Adipose tissue (tissue), 3 donors: ENCODE results near the gene CXCL3. TPM values are rescaled to one million over a fixed set of nuclear protein-coding genes. Genes with fewer than 3 reads are reported as not detected.

Experiments used
- H3K27ac ChIP-seq: one replicate; pipeline ENCODE4 v1.5.1; 2013; ENCODE audit warnings: low read depth, low read length
- WGBS, 3 donors: extraction: QIAGEN DNeasy Blood & Tissue Kit; methylation state at CpG; one replicate each; pipeline ENCODE4 v1.1.7; 2013; 5-methylcytosine and 5-hydroxymethylcytosine counted together
- polyA plus RNA-seq, 3 donors: library from polyadenylated mRNA; stranded (reverse); fragments of 200-250 nt; gene quantifications; one replicate each; pipeline ENCODE4 v1.2.3, GENCODE V29; 2013
- donor health status: healthy with polysubstance abuse.
- donor health status: Bipolar disorder and iron deficiency.
- donor health status: healthy.

The CXCL3 gene
- polyA plus RNA-seq, 3 donors, result 0.86 to 63.6 (median 4.4) TPM

DNA sequence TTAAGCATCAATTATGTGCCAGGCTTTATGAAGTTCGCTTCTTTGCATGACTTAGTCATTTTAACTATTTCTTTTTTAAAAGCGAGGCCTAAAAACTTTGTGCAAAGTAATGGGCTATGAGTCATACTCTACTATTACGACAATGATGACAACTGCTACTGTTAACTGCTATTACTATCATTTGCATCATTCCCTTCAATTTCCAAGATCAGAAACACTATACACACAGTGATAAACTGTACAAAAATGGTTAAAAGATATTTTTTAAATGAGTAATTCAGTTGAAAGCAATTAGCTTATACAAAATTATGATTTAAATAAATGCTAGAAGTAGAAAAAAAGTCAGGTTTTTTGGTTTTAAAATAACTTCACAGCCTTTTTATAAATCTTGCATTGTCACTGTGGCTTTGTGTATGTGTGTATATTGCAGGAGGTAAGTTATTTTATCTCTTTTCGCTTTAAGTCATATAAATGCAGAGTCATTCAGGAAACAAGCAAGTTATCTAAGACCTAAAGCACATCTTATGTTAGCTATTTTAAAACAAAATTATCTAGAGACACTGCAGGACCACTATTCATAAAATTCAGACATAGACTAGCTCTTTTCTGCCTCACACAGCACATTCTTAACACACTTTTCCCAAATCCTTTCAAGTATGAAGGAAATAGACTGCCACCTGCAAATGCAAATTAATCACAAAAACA lies 18.5 kb upstream of the CXCL3 start:
- 55 to 87% (median 60%) methylated on average over 4 of the region's 4 CpGs for WGBS, 3 donors
- H3K27ac ChIP-seq, result no peak overlapping the region

DNA sequence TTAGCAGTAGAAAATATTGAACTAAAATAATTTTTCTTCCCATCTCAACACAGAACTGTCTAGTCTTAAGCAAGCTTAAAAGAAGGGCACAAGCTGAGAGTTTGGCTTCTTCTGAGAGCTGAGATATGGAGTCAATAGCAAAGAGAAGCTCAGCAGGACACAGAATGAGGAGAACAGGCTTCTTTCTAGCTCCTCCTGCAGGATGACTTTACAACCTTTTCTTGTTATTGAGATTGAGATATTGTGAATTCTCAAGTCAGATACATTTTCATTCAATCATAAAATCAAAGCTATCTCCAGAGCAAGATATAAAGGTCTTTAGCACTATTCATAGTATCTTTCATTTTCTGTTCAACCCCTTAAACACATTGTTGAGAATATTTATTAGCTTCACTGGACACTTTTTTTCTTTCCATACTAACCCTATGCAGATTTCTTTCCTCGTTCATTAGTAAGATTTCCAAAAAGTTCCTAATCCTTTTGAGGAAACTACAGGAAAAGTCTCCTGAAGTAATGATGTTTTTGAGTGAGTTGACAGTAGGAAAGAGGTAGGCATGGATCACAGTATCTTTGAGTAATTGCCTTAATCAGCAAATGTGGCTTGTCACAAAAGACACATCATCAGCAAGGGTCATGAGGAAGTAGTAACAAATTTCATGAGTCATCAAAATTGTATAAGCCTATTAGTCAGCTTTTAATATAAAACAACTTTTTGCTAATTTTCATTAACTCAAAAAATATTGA lies 17.8 kb upstream of the CXCL3 start:
- WGBS, 3 donors, result 0 to 52% (median 1%) methylated on average over 1 of the region's 1 CpG
- H3K27ac ChIP-seq, result no peak overlapping the region

GRCh38 chr4:74055498-74055897 lies 17.0 kb upstream of the CXCL3 start:
- WGBS, 3 donors, result 74 to 83% (median 76%) methylated on average over 3 of the region's 3 CpGs

GRCh38 chr4:74055096-74055495 lies 16.6 kb upstream of the CXCL3 start:
- H3K27ac ChIP-seq, result no peak overlapping the region
- 73 to 89% (median 74%) methylated on average over 2 of the region's 2 CpGs for WGBS, 3 donors

More at GRCh38 chr4:74055498-74055897, 17.0 kb upstream of the CXCL3 start:
- no peak overlapping the region for H3K27ac ChIP-seq

GRCh38 chr4:74054483-74055047 lies 16.1 kb upstream of the CXCL3 start:
- 44 to 78% (median 46%) methylated on average over 1 of the region's 1 CpG for WGBS, 3 donors
- H3K27ac ChIP-seq, result no peak overlapping the region

- 74 to 83% (median 78%) methylated on average over 1 of the region's 1 CpG for WGBS, 3 donors
- H3K27ac ChIP-seq, result no peak overlapping the region
These were observed 8.7 kb upstream of the CXCL3 start for GRCh38 chr4:74047152-74047551.

DNA sequence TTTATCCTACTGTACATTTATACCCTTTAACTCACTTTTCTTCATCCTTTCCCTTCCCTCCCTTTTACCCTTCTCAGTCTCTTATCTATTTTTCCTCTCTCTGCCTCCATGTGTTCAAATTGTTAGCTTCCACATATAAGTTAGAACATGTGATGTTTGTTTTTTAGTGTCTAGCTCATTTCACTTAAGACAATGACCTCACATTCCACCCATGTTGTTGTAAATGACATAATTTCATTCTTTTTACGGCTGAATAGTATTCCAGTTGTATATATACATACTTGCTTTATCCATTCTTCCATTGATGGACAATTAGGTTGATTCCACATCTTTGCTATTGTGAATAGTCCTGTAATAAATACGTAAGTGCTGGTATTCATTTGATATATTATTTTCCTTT lies 7.3 kb upstream of the CXCL3 start:
- WGBS, 3 donors, result 90 to 97% (median 94%) methylated on average over 2 of the region's 2 CpGs
- H3K27ac ChIP-seq, result no peak overlapping the region

DNA sequence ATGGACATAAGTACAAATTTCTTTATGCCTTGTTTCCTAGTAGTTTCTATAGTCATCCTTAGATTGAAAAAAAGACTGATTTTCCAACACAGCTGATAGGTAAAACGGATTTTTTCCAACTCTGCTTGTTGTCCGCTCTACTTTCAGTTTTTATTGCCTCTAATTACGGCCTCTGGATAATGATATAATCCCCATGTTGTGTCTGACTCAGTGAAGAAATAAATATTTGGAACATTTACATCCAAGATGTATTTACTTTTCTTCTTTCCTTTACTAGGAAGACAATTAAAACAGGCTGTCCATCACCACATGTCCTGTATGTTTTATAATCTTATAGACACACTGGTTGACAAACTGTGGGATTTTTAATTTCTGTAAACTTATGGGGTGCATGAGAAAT lies 6.8 kb upstream of the CXCL3 start:
- WGBS, 3 donors, result 64 to 88% (median 85%) methylated on average over 3 of the region's 3 CpGs
- no peak overlapping the region for H3K27ac ChIP-seq

- 81 to 91% (median 88%) methylated on average over 3 of the region's 3 CpGs for WGBS, 3 donors
- no peak overlapping the region for H3K27ac ChIP-seq
These were observed 6.2 kb upstream of the CXCL3 start for GRCh38 chr4:74044677-74045076.

DNA sequence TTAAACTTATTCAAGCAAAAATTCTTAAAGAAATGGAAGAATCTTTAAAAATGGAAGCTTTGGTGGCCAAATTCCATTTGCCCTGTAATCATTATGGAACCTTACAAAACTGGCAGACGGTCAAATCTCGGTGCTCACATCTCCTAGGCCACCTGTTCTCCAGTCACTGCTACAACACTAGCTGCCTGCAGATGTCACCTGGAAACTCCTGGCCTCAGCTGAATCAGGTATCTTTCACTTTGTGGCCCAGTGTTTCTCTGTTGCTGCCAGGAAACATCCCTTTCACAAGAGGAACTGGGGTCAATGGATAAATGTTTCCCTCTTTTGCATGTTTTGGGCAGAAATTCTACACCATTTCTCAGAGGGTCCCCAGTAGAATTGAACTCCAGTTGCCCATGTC lies 4.2 kb upstream of the CXCL3 start:
- WGBS, 3 donors, result 51 to 86% (median 78%) methylated on average over 2 of the region's 2 CpGs
- H3K27ac ChIP-seq, result no peak overlapping the region

- 36 to 40% (median 37%) methylated on average over 1 of the region's 1 CpG for WGBS, 3 donors
- no peak overlapping the region for H3K27ac ChIP-seq
These were observed 2.9 kb upstream of the CXCL3 start for GRCh38 chr4:74041418-74041817.

GRCh38 chr4:74039315-74039763 lies 850 bp upstream of the CXCL3 start:
- 17 to 23% (median 21%) methylated on average over 4 of the region's 4 CpGs for WGBS, 3 donors
- H3K27ac ChIP-seq, result no peak overlapping the region

- WGBS, 3 donors, result 4 to 5% (median 4%) methylated on average over 17 of the region's 17 CpGs
- H3K27ac ChIP-seq, result no peak overlapping the region
These were observed 434 bp downstream of the CXCL3 start for GRCh38 chr4:74038086-74038424.

GRCh38 chr4:74037076-74037955 lies 1.2 kb downstream of the CXCL3 start:
- WGBS, 3 donors, result 44 to 69% (median 45%) methylated on average over 4 of the region's 4 CpGs
- no peak overlapping the region for H3K27ac ChIP-seq

- H3K27ac ChIP-seq, result no peak overlapping the region
These were observed 4.8 kb downstream of the CXCL3 start for GRCh38 chr4:74033739-74034138.

- no peak overlapping the region for H3K27ac ChIP-seq
These were observed 6.4 kb downstream of the CXCL3 start for GRCh38 chr4:74032064-74032463.

- no peak overlapping the region for H3K27ac ChIP-seq
These were observed 6.9 kb downstream of the CXCL3 start for GRCh38 chr4:74031576-74031975.

GRCh38 chr4:74030285-74030684 lies 8.2 kb downstream of the CXCL3 start:
- no peak overlapping the region for H3K27ac ChIP-seq

DNA sequence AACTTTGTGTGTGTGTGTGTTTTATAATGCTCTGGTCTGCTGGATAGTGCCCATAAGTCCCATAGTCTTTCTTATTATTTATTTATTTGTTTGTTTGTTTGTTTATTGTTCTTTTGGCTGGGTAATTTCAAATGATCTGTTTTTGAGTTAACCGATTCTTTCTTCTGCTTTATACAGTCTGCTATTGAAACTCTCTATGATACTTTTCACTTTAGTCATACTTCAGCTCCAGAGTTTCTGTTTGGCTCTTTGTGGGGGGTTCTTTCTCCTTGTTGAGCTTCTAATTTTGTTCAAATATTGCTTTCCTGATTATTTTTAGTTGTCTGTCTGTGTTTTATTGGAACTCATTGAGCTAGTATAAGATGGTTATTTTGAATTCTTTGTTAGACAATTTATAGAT lies 10.0 kb downstream of the CXCL3 start:
- WGBS, 3 donors, result 0 to 51% (median 42%) methylated on average over 1 of the region's 1 CpG
- H3K27ac ChIP-seq, result no peak overlapping the region
